NCI-H226 (cell line): ENCODE results near the gene DERL3.
"Not testable (repeated sequence)": the region's sequence is repeated elsewhere in the genome, so short reads cannot be mapped to it uniquely, and the experiment has no call there.

Experiments used
- DNase-seq: peaks from one replicate; pipeline ENCODE4 v3.0.0-alpha.2; 2015

The DERL3 gene

DNA sequence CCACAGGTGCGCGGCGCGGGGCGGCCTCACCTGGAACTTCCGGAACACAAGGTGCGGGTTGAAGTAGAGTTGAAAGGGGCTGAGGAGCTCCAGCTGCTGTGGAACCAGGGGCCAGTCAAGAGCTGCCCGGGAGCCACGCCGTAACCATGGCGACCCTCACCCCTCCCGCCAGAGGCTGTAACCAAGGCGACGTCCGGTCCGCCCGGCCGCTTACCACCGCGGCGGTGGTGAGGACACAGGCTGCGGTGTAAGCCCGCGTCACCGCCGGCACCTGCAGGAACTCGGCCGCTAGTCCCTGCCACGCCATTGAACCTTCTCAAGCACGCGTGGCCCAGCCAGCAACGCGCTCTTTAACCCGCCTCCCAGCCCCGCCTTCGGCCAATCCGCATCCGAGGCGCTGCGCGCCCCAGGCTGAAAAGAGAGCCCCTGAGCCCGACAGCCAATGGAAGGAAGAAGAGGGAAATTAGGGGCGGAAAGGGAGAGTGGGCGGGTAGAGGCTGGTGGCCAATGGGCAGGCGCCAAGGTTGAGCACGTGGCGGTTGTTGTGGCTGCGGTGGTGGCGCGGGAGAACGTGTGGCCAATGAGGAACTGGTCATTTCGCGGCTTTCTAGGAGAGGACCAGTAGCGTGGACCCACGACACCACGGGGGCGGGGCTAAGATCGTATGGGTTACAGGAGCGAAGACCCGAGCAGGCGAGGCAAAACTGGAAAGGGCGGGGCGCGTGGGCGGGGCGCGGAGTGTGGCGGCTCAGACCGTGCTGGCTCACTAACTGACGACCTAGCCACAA is at the start of gene DERL3:
Gene DERL3 (minus strand): TSS at position 326 of the 788 bp plus-strand sequence. CDS start 19 bp downstream, at position 307.
- DNase-seq = peak; percentile 68

- DNase-seq = no peak
These were observed 45.3 kb upstream of the DERL3 start for GRCh38 chr22:23884140-23884539.

- no peak for DNase-seq
These were observed 44.9 kb upstream of the DERL3 start for GRCh38 chr22:23883658-23884057.

- DNase-seq = no peak
These were observed 43.6 kb upstream of the DERL3 start for GRCh38 chr22:23882370-23882769.

DNA sequence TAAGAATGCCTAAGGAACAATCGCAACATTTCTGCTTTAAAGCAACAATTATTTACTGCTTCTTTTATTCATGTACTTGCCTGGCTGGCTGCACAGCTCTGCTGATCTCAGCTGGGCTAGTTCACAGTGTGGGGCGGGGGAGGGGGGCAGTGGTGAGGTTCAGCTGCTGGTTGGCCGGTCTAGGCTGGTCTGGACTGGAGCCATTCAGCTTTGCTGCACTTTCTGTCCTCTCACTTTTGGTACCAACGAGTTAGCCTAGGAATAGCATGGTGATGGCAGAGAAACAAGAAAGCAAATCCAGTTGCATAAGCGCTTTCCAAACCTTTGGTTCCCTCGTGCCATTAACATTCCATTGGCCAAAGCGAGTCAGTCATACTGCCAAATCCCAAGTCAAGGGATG is 39.4 kb upstream of the DERL3 start:
- no peak for DNase-seq

- DNase-seq = no peak
These were observed 38.8 kb upstream of the DERL3 start for GRCh38 chr22:23877566-23877965.

DNA sequence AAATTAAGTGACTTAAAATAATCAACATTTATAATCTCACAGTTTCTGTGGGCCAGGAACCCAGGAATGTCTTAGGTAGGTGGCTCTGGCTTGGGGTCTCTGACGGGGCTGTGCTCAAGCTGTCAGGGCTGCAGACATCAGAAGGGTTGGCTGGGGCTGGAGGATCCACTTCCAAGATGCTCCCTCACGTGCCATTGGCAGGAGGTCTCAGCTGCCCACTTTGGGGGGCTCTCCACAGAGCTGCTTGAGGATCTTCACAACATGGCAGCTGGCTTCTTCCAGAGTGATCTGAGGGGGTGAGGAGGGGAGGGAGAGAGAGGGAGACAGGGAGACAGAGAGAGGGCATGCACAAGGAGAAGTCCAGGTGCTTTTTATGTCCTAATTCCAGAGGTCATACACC is 37.0 kb upstream of the DERL3 start:
- no peak for DNase-seq

GRCh38 chr22:23874871-23875270 is 36.1 kb upstream of the DERL3 start:
- no peak for DNase-seq

DNA sequence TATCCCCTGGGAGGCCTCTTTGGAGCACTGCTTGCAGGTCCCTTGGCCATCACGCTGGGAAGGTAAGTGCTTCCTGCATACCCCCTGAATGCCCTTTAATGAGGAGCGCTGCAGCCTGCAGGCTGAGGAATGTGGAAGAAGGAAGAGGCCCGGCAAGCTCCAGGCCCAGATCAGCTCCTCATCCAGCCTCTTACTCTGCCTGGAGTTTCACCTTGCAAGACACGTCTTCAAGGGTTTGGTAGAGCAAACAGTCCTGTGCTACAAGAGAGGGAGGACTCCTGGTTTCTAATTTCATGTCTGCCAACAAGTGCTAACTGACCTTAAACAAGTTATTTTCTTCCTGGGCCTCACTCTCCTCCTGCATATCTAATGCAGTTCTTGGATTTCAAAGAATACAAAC is 29.8 kb upstream of the DERL3 start:
- no peak for DNase-seq

DNA sequence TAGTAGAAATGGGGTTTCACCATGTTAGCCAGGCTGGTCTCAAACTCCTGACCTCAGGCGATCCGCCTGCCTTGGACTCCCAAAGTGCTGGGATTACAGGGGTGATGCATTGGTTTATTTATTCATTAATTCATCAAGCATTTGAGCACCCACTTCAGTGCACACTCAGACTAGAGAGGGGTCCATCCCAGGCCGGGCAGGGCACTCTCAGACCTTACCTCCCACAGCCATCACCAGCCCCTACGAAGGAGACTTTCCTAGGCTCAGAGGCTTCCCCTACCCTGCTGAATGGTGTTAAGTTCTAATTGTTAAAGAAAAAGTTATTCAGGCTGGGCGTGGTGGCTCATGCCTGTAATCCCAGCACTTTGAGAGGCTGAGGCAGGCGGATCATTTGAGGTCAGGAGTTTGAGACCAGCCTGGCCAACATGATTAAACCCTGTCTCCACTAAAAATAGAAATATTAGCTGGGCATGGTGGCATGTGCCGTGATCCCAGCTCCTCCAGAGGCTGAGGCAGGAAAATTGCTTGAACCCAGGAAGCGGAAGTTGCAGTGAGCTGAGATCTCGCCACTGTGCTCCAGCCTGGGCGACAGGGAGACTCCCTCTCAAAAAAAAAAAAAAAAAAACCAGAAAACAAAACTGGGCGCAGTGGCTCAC is 25.8 kb upstream of the DERL3 start:
- not testable (repeated sequence) for DNase-seq

DNA sequence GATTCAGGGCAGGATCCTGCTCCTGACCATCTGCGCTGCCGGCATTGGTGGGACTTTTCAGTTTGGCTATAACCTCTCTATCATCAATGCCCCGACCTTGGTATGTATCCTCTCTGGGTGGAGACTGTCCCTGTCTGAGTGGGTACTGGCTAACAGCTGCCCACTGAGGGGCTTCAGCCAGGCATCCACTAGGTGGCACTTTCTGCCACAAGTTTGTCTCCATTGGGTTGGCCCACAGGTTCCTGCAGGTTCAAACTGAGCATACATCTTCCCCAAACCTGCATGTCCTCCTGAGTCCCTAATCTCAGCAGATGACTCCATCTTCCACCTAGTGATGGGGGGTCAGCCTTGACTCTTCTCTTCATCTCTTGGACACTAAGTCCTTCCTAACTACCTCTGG is 23.3 kb upstream of the DERL3 start:
- no peak for DNase-seq

DNA sequence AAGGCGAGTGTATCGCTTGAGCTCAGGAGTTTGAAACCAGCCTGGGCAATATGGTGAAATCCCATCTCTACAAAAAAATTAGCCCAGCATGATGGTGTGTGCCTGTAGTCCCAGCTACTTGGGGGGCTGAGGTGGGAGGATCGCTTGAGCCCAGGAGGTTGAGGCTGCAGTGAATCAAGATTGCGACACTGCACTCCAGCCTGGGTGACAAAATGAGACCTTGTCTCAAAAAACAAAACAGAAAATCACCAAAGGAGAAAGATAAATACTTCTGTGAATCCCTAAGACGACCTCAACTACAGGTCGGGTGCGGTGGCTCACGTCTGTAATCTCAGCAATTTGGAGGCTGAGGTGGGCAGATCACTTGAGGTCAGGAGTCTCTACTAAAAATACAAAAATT is 21.4 kb upstream of the DERL3 start:
- DNase-seq = not testable (repeated sequence)

DNA sequence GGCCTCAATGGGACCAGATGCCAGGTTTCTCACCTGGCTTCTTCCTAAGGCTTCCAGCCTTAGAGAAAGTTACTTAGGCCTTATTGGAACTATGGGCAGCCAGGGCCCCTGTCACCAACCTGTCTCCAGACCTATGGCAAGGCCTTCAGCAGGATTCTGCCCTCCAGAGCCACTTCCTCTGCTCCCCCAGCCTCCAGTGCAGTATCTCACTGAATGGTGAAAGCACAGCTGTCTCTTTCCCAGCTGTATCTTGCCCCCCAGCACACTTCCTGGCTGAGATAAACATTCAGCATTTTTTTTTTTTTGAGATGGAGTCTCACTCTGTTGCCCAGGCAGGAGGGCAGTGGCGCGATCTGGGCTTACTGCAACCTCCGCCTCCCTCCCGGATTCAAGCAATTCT is 20.4 kb upstream of the DERL3 start:
- DNase-seq = no peak

DNA sequence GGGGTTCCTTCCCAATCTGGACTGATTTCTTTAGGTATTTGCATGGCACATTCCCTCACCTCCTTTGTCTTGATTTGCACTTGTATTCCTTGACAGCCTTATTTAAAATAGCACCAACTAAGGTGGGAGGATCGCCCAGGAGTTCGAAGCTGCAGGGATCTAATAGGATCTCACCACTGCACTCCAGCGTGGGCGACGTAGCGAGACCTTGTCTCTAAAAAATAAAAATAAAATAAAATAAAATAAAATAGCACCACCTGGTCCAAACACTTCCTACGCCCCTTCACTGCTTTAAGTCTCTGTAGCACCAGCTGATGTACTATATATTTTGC is 19.6 kb upstream of the DERL3 start:
- no peak for DNase-seq

- peak; percentile 81 for DNase-seq
These were observed 19.0 kb upstream of the DERL3 start, which contains the start of gene SLC2A11 for GRCh38 chr22:23857606-23858483. SLC2A11 (plus strand) TSS chr22:23857875; CDS start chr22:23858000, 125 bp downstream.

GRCh38 chr22:23856721-23857605 is 18.2 kb upstream of the DERL3 start:
- DNase-seq = no peak

DNA sequence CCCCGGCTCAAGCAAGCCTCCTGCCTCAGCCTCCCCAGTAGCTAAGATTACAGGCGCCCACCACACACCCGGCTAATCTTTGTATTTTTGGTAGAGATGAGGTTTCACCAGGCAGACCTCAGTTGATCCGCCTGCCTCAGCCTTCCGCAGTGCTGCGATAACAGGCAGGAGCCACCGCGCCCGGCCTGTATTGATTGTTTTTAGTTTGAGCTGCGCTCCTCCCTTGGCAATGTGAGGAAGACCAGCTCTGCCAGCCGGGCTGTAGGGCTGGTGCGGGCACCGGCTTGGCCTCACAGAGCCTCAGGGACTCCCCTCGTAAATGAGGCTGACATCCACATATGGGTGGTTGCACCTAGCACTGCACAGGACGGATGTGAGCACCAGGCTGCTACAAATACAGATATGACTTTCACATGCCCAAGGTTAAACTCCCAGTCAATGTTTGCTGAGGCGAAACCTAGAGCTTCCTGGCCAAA is 11.4 kb upstream of the DERL3 start:
- DNase-seq = no peak

- peak; percentile 12 for DNase-seq
These were observed 10.5 kb upstream of the DERL3 start for GRCh38 chr22:23849009-23850006.

- DNase-seq = no peak
These were observed 9.4 kb upstream of the DERL3 start for GRCh38 chr22:23847991-23848864.
